NCI-H1417 treated with DMSO at 0.1 percent for 48 hours (cell line): ENCODE data around the gene RNF213.
"Not testable (repeated sequence)": the region's sequence is repeated elsewhere in the genome, so short reads cannot be mapped to it uniquely, and the experiment has no call there.

ENCODE experiments used
- DNase-seq: peaks from one replicate; lab custom pipeline; 2025; lab: John Stamatoyannopoulos, UW

RNF213 gene

GRCh38 chr17:80295146-80295545 is 34.5 kb downstream of the RNF213 start:
- no peak for DNase-seq

GRCh38 chr17:80295559-80295958 is 34.9 kb downstream of the RNF213 start:
- DNase-seq = no peak

- no peak for DNase-seq
These were observed 35.6 kb downstream of the RNF213 start for GRCh38 chr17:80296221-80296620.

DNA sequence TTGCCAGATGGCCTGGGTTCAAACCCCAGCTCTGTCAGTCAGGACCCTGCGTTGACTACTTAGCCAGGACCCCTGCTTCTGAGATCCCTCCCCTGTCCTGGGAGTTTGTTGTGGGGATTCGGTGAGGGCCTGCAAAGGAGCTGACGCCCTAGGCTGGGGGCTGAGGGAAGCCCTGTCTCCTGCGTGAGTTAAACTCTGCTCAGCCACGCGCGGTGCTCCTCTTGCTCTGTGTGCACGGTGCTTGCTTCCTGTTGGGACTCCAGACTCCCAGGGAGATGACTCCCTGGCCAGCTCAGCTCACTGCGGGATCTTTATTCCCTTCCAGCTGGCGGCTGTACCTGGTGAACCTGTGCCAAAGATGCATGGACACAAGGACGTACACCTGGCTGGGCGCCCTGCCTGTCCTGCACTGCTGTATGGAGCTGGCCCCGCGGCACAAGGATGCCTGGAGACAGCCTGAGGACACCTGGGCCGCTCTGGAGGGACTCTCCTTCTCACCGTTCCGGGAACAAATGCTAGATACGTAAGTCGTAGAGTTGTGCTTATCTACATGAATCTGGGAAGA is 37.4 kb downstream of the RNF213 start:
- no peak for DNase-seq

- not testable (repeated sequence) for DNase-seq
These were observed 38.9 kb downstream of the RNF213 start for GRCh38 chr17:80299350-80300100.

GRCh38 chr17:80300756-80301155 is 40.1 kb downstream of the RNF213 start:
- DNase-seq = not testable (repeated sequence)

DNA sequence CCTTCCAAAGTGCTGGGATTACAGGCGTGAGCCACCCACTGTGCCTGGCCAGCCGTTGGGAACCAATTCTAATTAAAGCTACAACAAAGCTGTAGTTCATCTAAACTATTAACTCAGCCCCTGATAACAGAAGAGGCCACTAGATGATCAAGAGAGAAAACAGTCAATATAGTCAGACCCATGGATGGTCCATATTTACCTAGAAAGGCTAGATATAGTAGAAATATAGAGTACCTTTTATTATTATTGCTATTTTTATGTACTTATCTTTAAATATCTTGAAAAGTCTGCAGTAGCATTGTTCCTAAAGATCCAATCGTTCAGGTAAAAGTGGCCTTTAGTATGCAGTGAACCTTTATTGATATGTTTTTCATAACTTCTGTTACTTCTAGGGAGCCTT is 43.2 kb downstream of the RNF213 start:
- no peak for DNase-seq

DNA sequence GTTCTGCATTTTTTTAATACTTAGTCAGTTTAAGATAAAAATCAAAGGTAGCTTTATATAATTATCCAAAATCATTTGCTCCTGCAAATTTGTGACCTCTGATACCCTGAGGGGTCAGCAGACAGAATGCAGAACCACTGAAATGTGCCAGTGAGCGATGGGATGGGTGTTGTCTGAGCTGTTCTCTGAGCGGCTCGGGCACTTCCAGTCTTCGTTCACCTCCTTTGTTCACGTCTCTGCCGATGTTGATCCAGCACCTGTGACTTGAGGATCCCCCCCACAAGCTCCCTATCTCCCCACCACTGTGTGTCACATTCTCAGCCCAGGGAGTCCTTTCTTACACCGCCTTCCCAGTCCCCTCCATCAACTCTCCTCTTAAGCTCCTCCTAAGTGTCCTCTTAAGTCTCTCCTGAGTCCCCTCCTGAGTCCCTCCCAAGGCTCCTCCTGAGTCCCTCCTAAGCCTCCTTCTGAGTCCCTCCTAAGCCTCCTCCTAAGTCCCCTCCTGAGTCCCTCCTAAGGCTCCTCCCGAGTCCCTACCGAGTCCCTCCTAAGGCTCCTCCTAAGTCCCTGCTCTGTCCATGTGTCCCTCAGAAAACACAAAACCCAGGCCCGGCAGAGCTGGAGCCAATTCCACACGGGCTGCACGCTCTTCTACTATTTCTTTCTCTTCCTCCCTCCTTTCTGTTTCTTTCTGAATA is 47.5 kb downstream of the RNF213 start:
- DNase-seq = no peak

DNA sequence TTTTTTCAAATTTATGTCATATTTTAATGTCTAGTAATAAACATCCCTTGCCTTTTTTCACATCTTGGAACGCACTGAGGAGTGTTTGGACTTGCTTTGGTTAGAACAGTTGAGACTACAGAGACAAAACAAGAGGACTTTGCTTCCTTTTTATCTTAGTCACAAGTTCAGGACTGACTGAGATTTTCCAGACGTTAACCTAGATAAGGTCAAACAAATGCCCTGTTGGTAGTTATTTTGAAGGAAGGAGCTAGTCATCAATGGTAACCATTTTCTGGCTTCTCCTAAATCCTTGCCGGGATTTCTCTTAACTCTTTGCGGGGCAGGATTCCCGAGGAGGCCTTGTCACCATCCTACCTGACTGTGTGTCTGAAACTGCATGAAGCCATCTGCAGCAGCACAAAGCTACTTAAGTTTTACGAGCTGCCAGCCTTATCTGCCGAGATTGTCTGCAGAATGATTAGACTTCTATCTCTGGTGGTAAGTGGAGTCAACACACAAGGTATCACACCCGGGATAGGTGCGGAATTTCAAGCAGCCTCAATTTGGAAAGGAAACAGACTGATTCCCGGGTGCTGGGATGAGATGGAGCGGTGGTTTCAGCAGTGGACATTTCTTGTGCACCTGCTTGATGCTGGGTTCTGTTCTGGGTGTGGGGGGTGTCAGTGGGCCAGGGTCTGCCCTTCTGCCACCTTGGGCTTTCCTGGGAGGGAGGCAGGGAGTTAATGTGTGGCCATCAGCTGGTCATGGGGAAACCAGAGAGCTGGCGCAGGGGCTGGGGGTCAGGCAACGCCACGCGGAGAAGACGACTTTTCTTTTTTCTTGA is 48.3 kb downstream of the RNF213 start:
- no peak for DNase-seq

DNA sequence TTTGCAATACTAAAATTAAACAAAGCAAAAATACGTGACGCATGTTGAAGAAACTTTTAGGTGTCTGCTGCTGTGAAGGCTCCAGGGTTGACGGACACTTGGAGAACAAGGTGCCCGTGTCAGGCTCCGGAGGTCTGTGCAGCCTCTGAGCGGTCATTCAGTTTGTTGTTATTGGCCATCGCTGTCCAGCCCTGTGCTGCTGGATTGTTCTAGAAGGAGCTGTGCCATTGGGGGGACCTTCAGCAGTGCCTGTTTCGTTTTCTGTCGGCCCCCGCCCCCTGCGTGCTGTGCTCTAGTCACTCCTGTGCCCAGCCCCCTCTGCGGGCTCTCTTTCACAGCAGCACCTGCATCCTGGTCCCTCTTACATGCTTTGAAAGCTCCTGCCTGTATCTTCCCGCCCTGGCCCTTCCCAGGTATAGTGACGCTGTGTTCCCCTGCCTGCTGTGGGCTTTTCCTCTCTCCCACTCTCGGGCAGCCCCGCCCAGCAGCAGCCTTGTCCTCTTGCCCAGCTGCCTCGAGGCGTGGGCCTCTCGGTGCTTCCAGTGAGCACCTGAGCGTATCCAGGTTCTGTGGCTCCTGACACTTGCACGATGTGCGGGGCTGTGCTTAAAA is 50.7 kb downstream of the RNF213 start:
- DNase-seq = no peak

GRCh38 chr17:80312621-80313135 is 52.0 kb downstream of the RNF213 start:
- no peak for DNase-seq

GRCh38 chr17:80313160-80313829 is 52.6 kb downstream of the RNF213 start:
- DNase-seq = no peak

- not testable (repeated sequence) for DNase-seq
These were observed 53.3 kb downstream of the RNF213 start for GRCh38 chr17:80313946-80314345.

GRCh38 chr17:80315517-80316182 is 55.0 kb downstream of the RNF213 start:
- DNase-seq = no peak

DNA sequence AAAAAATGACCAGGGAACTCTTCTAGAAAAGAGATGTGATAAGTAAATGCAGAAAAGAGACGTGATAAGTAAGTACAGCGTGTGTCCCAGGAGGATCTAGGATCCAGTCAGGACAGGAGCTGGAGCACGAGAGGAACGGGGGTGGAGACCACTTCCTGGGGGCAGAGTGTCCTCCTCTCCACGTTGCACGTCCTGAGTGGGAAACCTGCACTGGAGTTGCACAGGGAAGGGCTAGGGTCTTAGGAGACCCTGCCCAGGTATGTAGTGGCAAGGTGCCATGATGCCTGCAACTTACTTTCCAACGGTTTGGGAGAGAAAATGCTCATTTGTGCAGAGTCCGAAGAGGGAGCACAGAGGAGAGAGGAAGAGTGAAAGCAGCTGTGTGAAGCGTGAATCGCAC is 55.8 kb downstream of the RNF213 start:
- no peak for DNase-seq

DNA sequence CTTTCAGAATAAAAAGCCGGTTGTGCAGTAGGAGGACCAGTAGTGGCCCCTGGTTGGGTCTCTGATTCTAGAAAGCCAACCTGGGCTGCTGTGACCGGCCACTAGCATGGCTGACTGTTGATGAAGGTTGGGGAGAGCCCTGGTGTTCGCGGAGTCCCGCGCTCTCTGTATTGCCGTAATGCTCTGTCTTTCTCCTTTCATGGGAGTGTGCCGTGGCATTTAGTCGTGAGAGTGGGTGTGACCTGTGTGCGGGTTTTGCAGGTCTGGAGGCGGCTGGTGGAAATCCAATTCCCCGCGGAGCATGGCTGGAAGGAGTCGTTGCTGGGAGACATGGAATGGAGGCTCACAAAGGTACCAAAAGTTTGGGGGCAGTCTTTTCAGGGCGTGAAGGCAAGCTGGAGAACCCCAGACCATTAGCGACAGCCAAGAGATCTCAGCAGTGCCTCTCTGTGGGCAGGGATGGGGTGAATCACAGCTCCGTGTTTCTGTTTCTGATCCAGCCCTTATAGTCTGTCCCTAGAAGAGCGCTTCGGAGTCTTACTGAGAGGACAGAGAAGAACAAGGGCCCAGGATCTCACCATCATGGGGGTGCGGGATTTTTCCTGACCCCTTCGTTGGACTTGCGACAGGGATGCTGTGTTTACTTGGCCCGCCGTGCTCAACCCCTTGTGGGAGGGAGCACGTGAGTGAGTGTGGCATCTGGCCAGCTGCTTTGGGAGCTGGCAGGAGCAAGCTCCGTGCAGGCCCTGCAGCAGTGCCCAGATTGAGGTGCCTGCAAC is 56.5 kb downstream of the RNF213 start:
- no peak for DNase-seq

GRCh38 chr17:80317706-80317980 is 57.0 kb downstream of the RNF213 start:
- DNase-seq = no peak

DNA sequence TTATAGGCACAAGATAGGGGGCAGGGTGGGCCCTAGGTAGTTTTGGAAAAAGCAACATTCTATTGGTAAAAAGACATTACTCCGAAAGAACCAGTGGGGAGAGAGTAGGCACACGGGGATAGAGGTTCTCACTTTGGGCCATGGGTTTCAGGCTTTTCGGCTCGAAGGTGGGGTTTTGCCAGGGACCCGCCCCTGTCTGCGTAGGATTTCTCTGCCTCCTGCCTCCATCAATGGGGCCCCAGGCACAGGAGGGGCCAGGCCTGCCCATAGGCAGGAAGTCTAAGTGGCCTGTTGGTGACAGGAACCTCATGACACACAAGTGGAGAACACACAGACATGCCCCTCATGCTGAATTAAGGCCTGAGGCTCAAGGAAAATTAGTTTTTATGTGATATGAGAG is 57.5 kb downstream of the RNF213 start:
- no peak for DNase-seq

- DNase-seq = no peak
These were observed 58.8 kb downstream of the RNF213 start for GRCh38 chr17:80319262-80319998.
